HepG2 (cell line): ENCODE measurements around the gene UBAP1.

Source experiments
- ETV5 ChIP-seq: IDR thresholded peaks from 2 replicates; pipeline ENCODE4 v1.6.1; 2018; ENCODE audit warnings: missing biosample characterization, missing genetic modification reagents, inconsistent platforms, borderline replicate concordance
- MXI1 ChIP-seq: IDR thresholded peaks from 3 replicates; pipeline ENCODE4 v1.6.1; 2012; ENCODE audit warnings: low read depth, low read length, inconsistent platforms, borderline replicate concordance
- POLR2AphosphoS5 ChIP-seq: IDR thresholded peaks from 2 replicates; pipeline ENCODE4 v1.6.1; 2012; ENCODE audit warnings: low read depth, low read length
- POLR2G ChIP-seq: fragments of 200-400 bp; formaldehyde crosslinking; IDR thresholded peaks from 2 replicates; pipeline ENCODE4 v1.6.1; 2018; ENCODE audit warnings: mild to moderate bottlenecking, low read depth, low read length, moderate library complexity
- REXO4 ChIP-seq: sonication (generic); formaldehyde crosslinking; IDR thresholded peaks from 2 replicates; pipeline ENCODE4 v1.8.0; 2022; ENCODE audit warnings: missing genetic modification reagents, mild to moderate bottlenecking, borderline replicate concordance
- SMAD3 ChIP-seq: sonication (generic); formaldehyde crosslinking; IDR thresholded peaks from 2 replicates; pipeline ENCODE4 v1.4.0; 2020; ENCODE audit warnings: missing genetic modification reagents
- SP1 ChIP-seq, 2 experiments: fragments of 450-650 bp in 1 of 2; sonication (generic) in 1 of 2; formaldehyde crosslinking in 1 of 2; IDR thresholded peaks; 2 replicates each; pipeline versions ENCODE4 v1.4.0 to v1.6.1; 2016 to 2020; ENCODE audit warnings: missing genetic modification reagents in 1 of 2
- YY1 ChIP-seq: IDR thresholded peaks from 2 replicates; pipeline ENCODE4 v1.6.1; 2011; ENCODE audit warnings: low read length, low read depth, moderate library complexity, mild to moderate bottlenecking; ENCODE audit not compliant: insufficient read depth, insufficient replicate concordance
- ZGPAT ChIP-seq: IDR thresholded peaks from 2 replicates; pipeline ENCODE4 v1.6.1; 2016; ENCODE audit warnings: mild to moderate bottlenecking
- TF ChIP-seq, protein P1 (sequence below): sonication (generic); formaldehyde crosslinking; IDR thresholded peaks from 2 replicates; pipeline ENCODE4 v1.5.0; 2020; ENCODE audit warnings: mild to moderate bottlenecking, missing genetic modification reagents, moderate library complexity
- TF ChIP-seq, protein P2 (sequence below), 2 experiments: fragments of 450-650 bp in 1 of 2; sonication (generic) in 1 of 2; formaldehyde crosslinking; IDR thresholded peaks; 2 replicates each; pipeline versions ENCODE4 v1.5.0 to v1.8.0; 2020 to 2022; ENCODE audit warnings: mild to moderate bottlenecking in 1 of 2, missing genetic modification reagents in 1 of 2
- TF ChIP-seq, protein P3 (sequence below): sonication (generic); formaldehyde crosslinking; IDR thresholded peaks from 2 replicates; pipeline ENCODE4 v1.8.1; 2022; ENCODE audit warnings: mild to moderate bottlenecking, missing genetic modification reagents

DNA sequence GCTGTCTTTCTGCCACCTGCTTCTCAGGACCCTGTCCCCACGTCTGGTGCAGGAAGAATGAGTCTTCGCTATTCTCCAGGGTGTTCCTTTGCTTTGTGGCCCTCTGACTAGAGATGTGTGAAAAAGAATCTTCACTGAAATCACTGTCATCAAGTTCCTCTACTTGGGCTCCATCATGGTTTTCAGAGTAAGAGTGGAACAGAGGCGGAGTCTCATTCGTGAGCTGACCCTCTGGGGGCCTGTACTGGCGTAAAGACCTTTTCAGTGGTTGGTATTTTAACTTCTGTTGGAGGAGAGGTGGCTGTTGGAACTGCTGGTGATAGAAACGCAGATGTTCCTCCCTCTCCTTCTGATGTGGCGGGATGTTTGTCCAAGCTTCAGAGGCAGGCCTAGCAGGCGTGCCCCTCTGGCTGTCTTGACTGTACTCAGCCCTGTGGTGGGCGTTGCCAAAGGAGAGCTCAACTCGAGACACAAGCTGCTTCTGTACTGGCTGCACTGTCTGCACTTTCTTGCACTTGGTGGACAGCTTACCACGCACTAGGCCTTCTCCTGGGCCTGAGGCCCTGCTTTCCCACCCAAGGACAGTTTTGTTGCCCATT is 78.2 kb downstream of the UBAP1 start:
- TF ChIP-seq, protein P1, sequence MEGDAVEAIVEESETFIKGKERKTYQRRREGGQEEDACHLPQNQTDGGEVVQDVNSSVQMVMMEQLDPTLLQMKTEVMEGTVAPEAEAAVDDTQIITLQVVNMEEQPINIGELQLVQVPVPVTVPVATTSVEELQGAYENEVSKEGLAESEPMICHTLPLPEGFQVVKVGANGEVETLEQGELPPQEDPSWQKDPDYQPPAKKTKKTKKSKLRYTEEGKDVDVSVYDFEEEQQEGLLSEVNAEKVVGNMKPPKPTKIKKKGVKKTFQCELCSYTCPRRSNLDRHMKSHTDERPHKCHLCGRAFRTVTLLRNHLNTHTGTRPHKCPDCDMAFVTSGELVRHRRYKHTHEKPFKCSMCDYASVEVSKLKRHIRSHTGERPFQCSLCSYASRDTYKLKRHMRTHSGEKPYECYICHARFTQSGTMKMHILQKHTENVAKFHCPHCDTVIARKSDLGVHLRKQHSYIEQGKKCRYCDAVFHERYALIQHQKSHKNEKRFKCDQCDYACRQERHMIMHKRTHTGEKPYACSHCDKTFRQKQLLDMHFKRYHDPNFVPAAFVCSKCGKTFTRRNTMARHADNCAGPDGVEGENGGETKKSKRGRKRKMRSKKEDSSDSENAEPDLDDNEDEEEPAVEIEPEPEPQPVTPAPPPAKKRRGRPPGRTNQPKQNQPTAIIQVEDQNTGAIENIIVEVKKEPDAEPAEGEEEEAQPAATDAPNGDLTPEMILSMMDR (CRISPR knock-in tag), result no peak
- TF ChIP-seq, protein P2, sequence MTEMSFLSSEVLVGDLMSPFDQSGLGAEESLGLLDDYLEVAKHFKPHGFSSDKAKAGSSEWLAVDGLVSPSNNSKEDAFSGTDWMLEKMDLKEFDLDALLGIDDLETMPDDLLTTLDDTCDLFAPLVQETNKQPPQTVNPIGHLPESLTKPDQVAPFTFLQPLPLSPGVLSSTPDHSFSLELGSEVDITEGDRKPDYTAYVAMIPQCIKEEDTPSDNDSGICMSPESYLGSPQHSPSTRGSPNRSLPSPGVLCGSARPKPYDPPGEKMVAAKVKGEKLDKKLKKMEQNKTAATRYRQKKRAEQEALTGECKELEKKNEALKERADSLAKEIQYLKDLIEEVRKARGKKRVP (CRISPR knock-in tag; IDR thresholded peaks at IDR 0.05), result no peak
- TF ChIP-seq POLR2AphosphoS5, result no peak
- TF ChIP-seq ZGPAT (CRISPR knock-in tag), result no peak
- no peak for TF ChIP-seq MXI1
- TF ChIP-seq, protein P3, sequence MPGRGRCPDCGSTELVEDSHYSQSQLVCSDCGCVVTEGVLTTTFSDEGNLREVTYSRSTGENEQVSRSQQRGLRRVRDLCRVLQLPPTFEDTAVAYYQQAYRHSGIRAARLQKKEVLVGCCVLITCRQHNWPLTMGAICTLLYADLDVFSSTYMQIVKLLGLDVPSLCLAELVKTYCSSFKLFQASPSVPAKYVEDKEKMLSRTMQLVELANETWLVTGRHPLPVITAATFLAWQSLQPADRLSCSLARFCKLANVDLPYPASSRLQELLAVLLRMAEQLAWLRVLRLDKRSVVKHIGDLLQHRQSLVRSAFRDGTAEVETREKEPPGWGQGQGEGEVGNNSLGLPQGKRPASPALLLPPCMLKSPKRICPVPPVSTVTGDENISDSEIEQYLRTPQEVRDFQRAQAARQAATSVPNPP, result no peak
- TF ChIP-seq POLR2G, result no peak
- TF ChIP-seq YY1, result no peak
- no peak for TF ChIP-seq SMAD3 (CRISPR knock-in tag)
- no peak for TF ChIP-seq REXO4 (CRISPR knock-in tag)
- no peak for TF ChIP-seq ETV5
- TF ChIP-seq SP1 (IDR thresholded peaks at IDR 0.05), result no peak
- no peak for TF ChIP-seq SP1 (CRISPR knock-in tag; IDR thresholded peaks at IDR 0.05)
